ENCODE data around the gene KAT6B. TPM values are rescaled to one million over a fixed set of nuclear protein-coding genes. Genes with fewer than 3 reads are reported as not detected.

Gene KAT6B
- total and polyA plus RNA-seq, 2 experiments from 2014 or later = 7.7 to 12.4 TPM

GRCh38 chr10:74928742-74929191 lies 102.4 kb downstream of the KAT6B start:
- peak; percentile 62 for DNase-seq
- peaks cover 50% of the 10 kb centered on the region for H3F3A ChIP-seq (ENCODE audit: insufficient read depth)
- peaks cover 51% of the 10 kb centered on the region for H3K4me1 ChIP-seq (ENCODE audit: insufficient read depth)
- peak overlapping the region; percentile 50 for H3K4me3 ChIP-seq
- peak overlapping the region; percentile 74 for H3K4me2 ChIP-seq (ENCODE audit: unreplicated experiment)
- WGBS, 2 experiments (ENCODE audit: low coverage in 1 of 2, low lambda C conversion rate in 2 of 2, missing lambda C conversion rate in 2 of 2) = 8% methylated on average over 2 of the region's 2 CpGs
- TF ChIP-seq EZH2phosphoT487 (IDR thresholded peaks at IDR 0.05; ENCODE audit: insufficient read depth, low read depth) (no peak), EZH2 (IDR thresholded peaks at IDR 0.05; ENCODE audit: insufficient read depth, poor library complexity, severe bottlenecking) (no peak)
- H4K20me1 ChIP-seq (ENCODE audit: insufficient read depth) = no peaks in the 10 kb centered on the region
- peak overlapping the region; percentile 66 for H3K9ac ChIP-seq
- no peaks in the 10 kb centered on the region for H3K27me3 ChIP-seq (replicated peaks; ENCODE audit: insufficient read depth)
- H3K9me2 ChIP-seq (ENCODE audit: insufficient read depth) = no peaks in the 10 kb centered on the region
- no peak overlapping the region for H2AFZ ChIP-seq
- H3K9me3 ChIP-seq (ENCODE audit: low read depth) = no peaks in the 10 kb centered on the region
- peaks cover 67% of the 10 kb centered on the region for H3K79me2 ChIP-seq (ENCODE audit: insufficient read depth)
- in situ Hi-C loops (cut with MboI) = no loop called here
- H3K27ac ChIP-seq = peak overlapping the region; percentile 87
- H3K36me3 ChIP-seq (ENCODE audit: low read depth) = no peaks in the 10 kb centered on the region

GRCh38 chr10:74929197-74929596 lies 102.8 kb downstream of the KAT6B start:
- in situ Hi-C loops (cut with MboI) = no loop called here
- no peaks in the 10 kb centered on the region for H3K9me2 ChIP-seq (ENCODE audit: insufficient read depth)
- H3K4me1 ChIP-seq (ENCODE audit: insufficient read depth) = peaks cover 47% of the 10 kb centered on the region
- H3K4me2 ChIP-seq (ENCODE audit: unreplicated experiment) = peak overlapping the region; percentile 74
- H3K79me2 ChIP-seq (ENCODE audit: insufficient read depth) = peaks cover 70% of the 10 kb centered on the region
- WGBS, 2 experiments (ENCODE audit: low coverage in 1 of 2, low lambda C conversion rate in 2 of 2, missing lambda C conversion rate in 2 of 2) = 14 to 15% methylated on average over 5 of the region's 5 CpGs
- peak overlapping the region; percentile 66 for H3K9ac ChIP-seq
- H2AFZ ChIP-seq = no peak overlapping the region
- peak overlapping the region; percentile 87 for H3K27ac ChIP-seq
- no peaks in the 10 kb centered on the region for H4K20me1 ChIP-seq (ENCODE audit: insufficient read depth)
- no peak for TF ChIP-seq EZH2phosphoT487 (IDR thresholded peaks at IDR 0.05; ENCODE audit: insufficient read depth, low read depth)
- no peak for TF ChIP-seq EZH2 (IDR thresholded peaks at IDR 0.05; ENCODE audit: insufficient read depth, poor library complexity, severe bottlenecking)
- peak; percentile 63 for DNase-seq
- H3K9me3 ChIP-seq (ENCODE audit: low read depth) = no peaks in the 10 kb centered on the region
- no peaks in the 10 kb centered on the region for H3K36me3 ChIP-seq (ENCODE audit: low read depth)
- peak overlapping the region; percentile 50 for H3K4me3 ChIP-seq
- H3K27me3 ChIP-seq (replicated peaks; ENCODE audit: insufficient read depth) = no peaks in the 10 kb centered on the region
- peaks cover 46% of the 10 kb centered on the region for H3F3A ChIP-seq (ENCODE audit: insufficient read depth)

- no peaks in the 10 kb centered on the region for H3K27me3 ChIP-seq (replicated peaks; ENCODE audit: insufficient read depth)
- H3K4me3 ChIP-seq = no peak overlapping the region
- 88 to 94% methylated on average over 3 of the region's 3 CpGs for WGBS, 2 experiments (ENCODE audit: low coverage in 1 of 2, low lambda C conversion rate in 2 of 2, missing lambda C conversion rate in 2 of 2)
- no peak overlapping the region for H3K27ac ChIP-seq
- TF ChIP-seq EZH2 (IDR thresholded peaks at IDR 0.05; ENCODE audit: insufficient read depth, poor library complexity, severe bottlenecking) = no peak
- TF ChIP-seq EZH2phosphoT487 (IDR thresholded peaks at IDR 0.05; ENCODE audit: insufficient read depth, low read depth) = no peak
- H3K9me3 ChIP-seq (ENCODE audit: low read depth) = no peaks in the 10 kb centered on the region
- peaks cover 32% of the 10 kb centered on the region for H3K4me1 ChIP-seq (ENCODE audit: insufficient read depth)
- in situ Hi-C loops (cut with MboI) = no loop called here
- H2AFZ ChIP-seq = no peak overlapping the region
- peaks cover 29% of the 10 kb centered on the region for H3F3A ChIP-seq (ENCODE audit: insufficient read depth)
- H4K20me1 ChIP-seq (ENCODE audit: insufficient read depth) = no peaks in the 10 kb centered on the region
- no peaks in the 10 kb centered on the region for H3K36me3 ChIP-seq (ENCODE audit: low read depth)
- no peak for DNase-seq
- H3K4me2 ChIP-seq (ENCODE audit: unreplicated experiment) = no peak overlapping the region
- H3K9me2 ChIP-seq (ENCODE audit: insufficient read depth) = no peaks in the 10 kb centered on the region
- peaks cover 77% of the 10 kb centered on the region for H3K79me2 ChIP-seq (ENCODE audit: insufficient read depth)
- H3K9ac ChIP-seq = no peak overlapping the region
Observed at GRCh38 chr10:74930965-74931364, 104.6 kb downstream of the KAT6B start.

GRCh38 chr10:74932648-74933047 lies 106.2 kb downstream of the KAT6B start:
- Histone ChIP-seq H2AFZ (no peak overlapping the region), H3K9me3 (ENCODE audit: low read depth) (no peaks in the 10 kb centered on the region), H3K4me2 (ENCODE audit: unreplicated experiment) (no peak overlapping the region), H3K36me3 (ENCODE audit: low read depth) (no peaks in the 10 kb centered on the region), H3K4me3 (no peak overlapping the region), H3K27ac (no peak overlapping the region), H4K20me1 (ENCODE audit: insufficient read depth) (no peaks in the 10 kb centered on the region), H3K27me3 (replicated peaks; ENCODE audit: insufficient read depth) (no peaks in the 10 kb centered on the region), H3K4me1 (ENCODE audit: insufficient read depth) (peaks cover 38% of the 10 kb centered on the region), H3K9ac (no peak overlapping the region), H3F3A (ENCODE audit: insufficient read depth) (peaks cover 20% of the 10 kb centered on the region), H3K9me2 (ENCODE audit: insufficient read depth) (no peaks in the 10 kb centered on the region), H3K79me2 (ENCODE audit: insufficient read depth) (peaks cover 73% of the 10 kb centered on the region)
- DNase-seq = no peak
- 69% methylated on average over 3 of the region's 3 CpGs for WGBS, 2 experiments (ENCODE audit: low coverage in 1 of 2, low lambda C conversion rate in 2 of 2, missing lambda C conversion rate in 2 of 2)
- in situ Hi-C loops (cut with MboI) = no loop called here
- no peak for TF ChIP-seq EZH2phosphoT487 (IDR thresholded peaks at IDR 0.05; ENCODE audit: insufficient read depth, low read depth)
- no peak for TF ChIP-seq EZH2 (IDR thresholded peaks at IDR 0.05; ENCODE audit: insufficient read depth, poor library complexity, severe bottlenecking)
